MG63 (cell line): ENCODE data around the gene NETO2. TPM values are rescaled to one million over a fixed set of nuclear protein-coding genes. Genes with fewer than 3 reads are reported as not detected.
"Not testable (repeated sequence)": the region's sequence is repeated elsewhere in the genome, so short reads cannot be mapped to it uniquely, and the experiment has no call there.

Experiments
- DNase-seq: peaks from one replicate; pipeline ENCODE4 v3.0.0-alpha.2; 2020
- H3K27me3 ChIP-seq: fragments of 250-450 bp; sonication (Bioruptor Pico); 2 replicates; pipeline ENCODE4 v1.5.1; 2020; ENCODE audit warnings: mild to moderate bottlenecking, moderate library complexity
- H3K36me3 ChIP-seq: fragments of 250-450 bp; sonication (Bioruptor Pico); 2 replicates; pipeline ENCODE4 v1.5.1; 2020; ENCODE audit warnings: mild to moderate bottlenecking, moderate library complexity
- H3K4me3 ChIP-seq: fragments of 250-450 bp; sonication (Bioruptor Pico); 2 replicates; pipeline ENCODE4 v1.5.1; 2020; ENCODE audit warnings: mild to moderate bottlenecking, moderate library complexity
- H3K9me3 ChIP-seq: fragments of 250-450 bp; sonication (Bioruptor Pico); 2 replicates; pipeline ENCODE4 v1.5.1; 2020; ENCODE audit warnings: mild to moderate bottlenecking, moderate library complexity
- total RNA-seq: library from RNA; depleted of rRNA; stranded (reverse); fragments of >200 nt; shearing (Covaris generic); gene quantifications from 2 replicates; pipeline ENCODE4 v1.2.3, GENCODE V29; 2014; ENCODE audit warnings: low replicate concordance

NETO2 gene
- total RNA-seq, 1 experiment from 2014 or later = 71.2 TPM

DNA sequence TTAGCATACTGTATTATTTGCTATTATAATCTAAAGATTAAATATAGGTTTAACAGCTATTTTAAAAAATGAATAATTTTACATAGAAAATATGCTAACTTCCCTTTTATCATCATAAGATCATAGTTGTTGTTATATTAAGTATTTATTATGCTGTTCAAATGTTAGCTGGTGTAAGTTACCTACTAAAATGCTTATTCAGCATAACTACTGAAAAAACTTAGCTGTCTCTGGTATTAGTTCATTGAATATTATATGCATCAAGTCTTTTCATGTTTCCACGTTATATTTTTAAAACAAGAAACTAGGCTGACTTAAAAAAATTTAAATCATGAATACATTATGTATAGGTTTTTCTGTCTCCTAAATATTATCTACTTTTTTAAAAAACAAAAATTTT lies 62.6 kb downstream of the NETO2 start:
- peaks cover 6% of the 10 kb centered on the region for H3K36me3 ChIP-seq
- H3K4me3 ChIP-seq = no peak overlapping the region
- no peaks in the 10 kb centered on the region for H3K27me3 ChIP-seq
- no peak for DNase-seq
- no peaks in the 10 kb centered on the region for H3K9me3 ChIP-seq

DNA sequence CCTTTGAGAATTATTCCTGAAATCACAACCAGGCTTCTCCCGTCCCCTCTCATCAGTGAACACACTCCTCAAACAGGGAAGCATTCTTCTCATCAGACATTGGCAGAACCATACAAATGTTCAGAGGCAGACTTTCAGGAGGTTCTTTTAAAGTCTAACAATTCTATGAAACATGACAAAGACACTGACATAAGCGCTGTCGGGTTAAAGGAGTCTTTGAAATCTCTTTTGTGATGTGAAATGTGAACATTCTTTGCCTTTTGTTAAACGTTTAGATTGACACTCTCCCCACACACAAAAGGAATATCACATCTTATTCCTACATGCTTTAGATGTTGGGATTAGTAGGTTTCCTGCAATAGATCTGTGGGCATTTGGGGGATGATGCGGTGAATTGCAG lies 63.9 kb downstream of the NETO2 start:
- no peaks in the 10 kb centered on the region for H3K9me3 ChIP-seq
- DNase-seq = no peak
- no peaks in the 10 kb centered on the region for H3K27me3 ChIP-seq
- peaks cover 6% of the 10 kb centered on the region for H3K36me3 ChIP-seq
- H3K4me3 ChIP-seq = no peak overlapping the region

DNA sequence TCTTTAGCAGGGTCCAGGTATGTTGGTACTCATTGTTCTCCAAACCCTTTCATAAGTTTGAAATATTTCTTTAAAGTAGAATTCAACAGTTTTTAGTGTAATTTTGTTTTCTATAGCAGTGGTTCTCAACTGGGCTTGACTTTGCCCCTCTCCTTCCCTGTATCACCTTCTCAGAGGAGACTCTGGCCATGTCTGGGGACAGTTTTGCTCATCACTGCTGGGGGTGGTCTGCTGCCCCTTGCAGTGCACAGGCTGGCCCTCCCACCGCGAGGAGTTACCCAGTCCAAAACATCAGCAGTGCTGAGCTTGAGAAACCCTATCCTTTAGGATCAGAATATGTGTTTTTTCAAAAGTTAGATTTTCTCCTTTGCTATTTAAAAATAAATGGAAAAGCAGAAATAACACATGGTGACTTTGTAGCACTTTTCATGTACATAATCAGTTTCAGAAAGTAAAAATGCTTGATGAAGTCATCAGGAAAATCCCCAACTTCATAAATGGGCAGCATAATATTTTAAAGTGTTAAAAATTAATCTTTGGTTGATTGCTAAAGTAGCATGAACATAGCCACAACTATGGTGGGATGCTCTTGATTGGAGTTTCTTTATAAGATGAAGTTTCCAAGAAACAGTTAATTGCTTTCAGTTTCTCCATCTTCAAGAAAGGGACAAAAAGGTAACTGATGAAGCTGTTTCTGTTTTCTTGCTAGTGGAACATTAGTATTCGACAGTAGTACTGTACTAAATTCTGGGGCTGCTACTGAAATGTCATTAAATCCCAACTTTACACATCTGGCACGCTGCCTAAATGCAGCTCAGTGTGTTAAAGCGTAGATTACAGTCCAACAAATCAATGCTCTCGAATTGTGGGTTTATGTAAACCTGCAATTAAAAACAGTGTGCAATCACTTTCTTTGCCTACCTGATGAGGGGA lies 70.3 kb downstream of the NETO2 start:
- H3K27me3 ChIP-seq = no peaks in the 10 kb centered on the region
- H3K4me3 ChIP-seq = no peak overlapping the region
- peaks cover 2% of the 10 kb centered on the region; the same call in 1 of the 2 replicates for H3K9me3 ChIP-seq
- no peaks in the 10 kb centered on the region for H3K36me3 ChIP-seq
- no peak for DNase-seq

DNA sequence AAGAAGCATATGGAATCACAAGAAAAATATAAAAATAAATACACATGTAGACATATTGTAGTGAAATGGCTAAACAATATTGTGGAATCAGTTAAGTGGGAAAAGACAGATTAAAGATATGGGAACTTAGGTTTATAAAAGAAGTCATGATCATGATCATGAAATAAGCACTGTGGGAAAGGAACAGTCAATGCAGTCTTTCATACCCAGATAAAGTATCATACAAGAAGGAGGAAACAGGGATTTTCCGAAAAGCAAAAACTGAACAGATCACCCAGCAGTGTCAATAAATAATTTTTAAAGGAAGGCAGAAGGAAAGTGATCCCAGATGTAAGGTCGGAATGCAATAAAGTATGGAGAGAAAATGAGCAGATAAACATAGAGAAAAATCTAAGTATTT lies 71.6 kb downstream of the NETO2 start:
- Histone ChIP-seq H3K27me3 (no peaks in the 10 kb centered on the region), H3K36me3 (no peaks in the 10 kb centered on the region), H3K9me3 (peaks cover 2% of the 10 kb centered on the region; the same call in 1 of the 2 replicates), H3K4me3 (no peak overlapping the region)
- no peak for DNase-seq

DNA sequence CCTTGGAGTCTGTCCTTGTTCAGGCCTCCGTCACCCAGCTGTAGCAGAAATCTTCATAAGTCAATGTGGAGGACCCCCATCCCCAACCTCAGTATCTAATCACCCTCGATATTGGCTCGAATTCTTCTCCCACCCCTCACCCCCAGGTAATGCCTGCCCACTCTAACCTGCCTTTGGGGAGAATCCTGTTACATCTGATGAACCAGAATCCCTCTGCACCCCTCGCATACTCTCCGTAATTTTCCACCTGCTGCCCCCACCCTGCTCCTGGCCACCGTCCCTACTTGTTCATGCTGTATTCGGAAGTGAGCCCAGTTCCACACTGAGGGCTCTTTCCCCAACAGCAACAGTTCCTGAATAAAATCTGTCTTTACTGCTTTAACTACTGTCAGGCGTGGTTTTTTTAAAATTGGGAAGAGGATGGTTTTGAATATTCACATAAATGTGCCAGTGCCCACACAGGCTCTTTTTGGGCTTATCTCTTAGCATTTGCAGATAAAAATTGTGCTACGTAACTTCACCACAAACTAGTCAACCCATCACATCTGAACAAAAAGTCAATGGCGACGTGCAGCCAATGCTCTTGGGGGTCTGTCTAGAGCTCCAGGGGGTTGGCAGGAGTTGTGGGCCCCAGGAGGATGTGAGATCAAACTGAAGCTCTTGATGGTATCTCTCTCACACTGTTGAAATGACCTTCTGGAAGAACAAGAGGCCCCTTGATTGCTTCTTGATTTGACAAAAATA lies 73.7 kb downstream of the NETO2 start:
- peaks cover 2% of the 10 kb centered on the region; the same call in 1 of the 2 replicates for H3K9me3 ChIP-seq
- no peaks in the 10 kb centered on the region for H3K27me3 ChIP-seq
- no peaks in the 10 kb centered on the region for H3K36me3 ChIP-seq
- no peak overlapping the region for H3K4me3 ChIP-seq
- DNase-seq = no peak

DNA sequence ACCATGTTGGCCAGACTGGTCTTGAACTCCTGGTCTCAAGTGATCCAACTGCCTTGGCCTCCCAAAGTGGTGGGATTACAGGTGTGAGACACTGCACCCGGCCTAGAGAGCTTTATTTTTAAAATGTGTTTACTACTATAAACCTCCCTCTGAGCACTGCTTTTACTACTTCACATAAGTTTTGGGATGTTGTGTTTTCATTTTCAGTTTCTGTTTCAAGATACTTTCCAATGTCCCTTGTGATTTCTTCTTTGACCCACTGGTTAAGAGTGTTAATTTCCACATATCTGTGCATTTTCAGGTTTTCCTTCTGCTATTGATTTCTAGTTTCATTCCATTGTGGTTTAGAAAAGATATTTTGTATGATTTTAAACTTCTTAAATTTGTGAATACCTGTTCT lies 74.4 kb downstream of the NETO2 start:
- Histone ChIP-seq H3K27me3 (no peaks in the 10 kb centered on the region), H3K4me3 (no peak overlapping the region), H3K36me3 (no peaks in the 10 kb centered on the region), H3K9me3 (peaks cover 2% of the 10 kb centered on the region; the same call in 1 of the 2 replicates)
- DNase-seq = no peak

DNA sequence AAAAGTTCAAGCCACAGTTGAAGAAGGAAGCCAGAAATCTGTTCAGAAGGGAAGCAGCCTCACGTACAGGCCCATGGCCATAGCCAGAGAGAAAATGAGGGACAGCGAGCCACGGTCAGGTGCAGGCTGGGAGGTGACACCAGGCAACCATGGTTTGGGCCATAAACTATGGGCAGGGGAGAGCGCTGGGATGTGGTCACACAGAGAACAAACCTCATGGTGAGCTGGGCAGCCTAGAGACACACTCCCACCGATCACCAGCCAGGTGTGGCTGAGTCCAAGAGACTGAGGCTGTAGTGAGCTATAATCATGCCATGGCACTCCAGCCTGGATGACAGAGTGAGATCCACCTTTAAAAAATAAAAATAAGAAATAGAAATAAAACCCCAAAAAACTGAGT lies 76.5 kb downstream of the NETO2 start:
- H3K9me3 ChIP-seq = peaks cover 2% of the 10 kb centered on the region; the same call in 1 of the 2 replicates
- H3K36me3 ChIP-seq = no peaks in the 10 kb centered on the region
- no peaks in the 10 kb centered on the region for H3K27me3 ChIP-seq
- no peak overlapping the region for H3K4me3 ChIP-seq
- DNase-seq = no peak

DNA sequence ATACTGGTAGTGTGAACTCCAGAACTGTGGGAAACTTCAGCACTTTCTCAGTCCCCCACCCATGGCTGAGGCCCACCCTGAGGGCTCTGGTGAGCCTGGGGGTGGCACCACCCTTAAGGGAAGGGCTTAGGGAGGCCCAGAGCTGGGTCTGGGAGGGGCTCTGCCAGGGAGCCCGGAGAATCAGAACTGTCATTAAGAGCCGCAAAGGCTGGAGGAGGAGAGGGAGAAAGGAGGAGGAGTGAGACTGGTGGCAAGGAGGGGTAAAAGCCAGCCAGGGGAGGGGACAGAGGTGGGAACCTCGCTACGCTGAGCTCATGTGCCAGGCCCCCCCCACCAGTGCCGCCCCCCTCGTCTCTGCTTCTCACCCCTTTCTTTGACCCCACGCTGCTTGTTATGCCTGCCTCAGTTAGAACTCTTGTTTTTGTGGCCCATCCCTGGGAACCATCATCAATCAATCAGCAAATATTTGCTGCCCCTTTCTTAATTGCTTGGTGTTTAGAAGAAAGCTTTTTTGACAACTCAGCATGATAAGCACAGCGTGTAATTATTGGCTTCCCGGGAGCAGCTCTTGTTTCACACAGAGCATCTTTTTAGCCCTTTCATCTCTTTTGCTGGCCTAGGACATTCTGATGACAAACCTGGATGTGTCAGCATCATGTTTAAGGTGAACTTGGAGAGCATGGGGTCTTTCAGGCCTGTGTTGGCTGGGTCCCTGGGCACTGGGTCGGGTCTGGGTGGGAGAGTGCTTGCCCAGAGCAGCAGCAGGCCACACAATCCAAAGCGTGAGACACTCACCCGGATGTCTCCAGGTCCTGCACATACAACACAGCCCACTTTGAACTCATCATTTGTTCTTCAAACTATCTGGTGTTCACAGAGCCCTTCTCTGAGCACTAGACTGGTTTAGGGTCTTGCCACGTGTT lies 77.7 kb downstream of the NETO2 start:
- H3K9me3 ChIP-seq = no peaks in the 10 kb centered on the region
- no peaks in the 10 kb centered on the region for H3K27me3 ChIP-seq
- H3K36me3 ChIP-seq = no peaks in the 10 kb centered on the region
- no peak overlapping the region for H3K4me3 ChIP-seq
- no peak for DNase-seq

DNA sequence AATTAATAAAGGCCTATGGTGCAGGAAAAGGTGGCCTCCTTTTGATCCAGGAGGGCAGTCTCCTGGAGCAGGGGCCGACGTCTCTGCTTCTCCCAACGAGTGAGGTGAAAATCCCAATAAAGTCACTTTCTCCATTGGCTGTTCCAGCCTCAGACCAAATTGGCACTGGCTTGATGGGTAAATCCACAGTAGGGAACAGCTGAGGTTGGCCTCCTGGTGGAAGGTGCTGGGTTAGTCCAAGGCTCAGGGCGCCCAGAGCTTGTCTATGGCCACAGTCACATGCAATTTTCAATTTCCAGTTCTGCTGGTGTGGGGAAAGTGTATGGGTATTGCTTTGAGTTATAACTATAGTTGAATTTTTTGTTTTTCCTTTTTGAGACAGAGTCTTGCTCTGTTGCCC lies 79.0 kb downstream of the NETO2 start:
- H3K4me3 ChIP-seq = no peak overlapping the region
- H3K36me3 ChIP-seq = no peaks in the 10 kb centered on the region
- no peaks in the 10 kb centered on the region for H3K27me3 ChIP-seq
- DNase-seq = no peak
- no peaks in the 10 kb centered on the region for H3K9me3 ChIP-seq

DNA sequence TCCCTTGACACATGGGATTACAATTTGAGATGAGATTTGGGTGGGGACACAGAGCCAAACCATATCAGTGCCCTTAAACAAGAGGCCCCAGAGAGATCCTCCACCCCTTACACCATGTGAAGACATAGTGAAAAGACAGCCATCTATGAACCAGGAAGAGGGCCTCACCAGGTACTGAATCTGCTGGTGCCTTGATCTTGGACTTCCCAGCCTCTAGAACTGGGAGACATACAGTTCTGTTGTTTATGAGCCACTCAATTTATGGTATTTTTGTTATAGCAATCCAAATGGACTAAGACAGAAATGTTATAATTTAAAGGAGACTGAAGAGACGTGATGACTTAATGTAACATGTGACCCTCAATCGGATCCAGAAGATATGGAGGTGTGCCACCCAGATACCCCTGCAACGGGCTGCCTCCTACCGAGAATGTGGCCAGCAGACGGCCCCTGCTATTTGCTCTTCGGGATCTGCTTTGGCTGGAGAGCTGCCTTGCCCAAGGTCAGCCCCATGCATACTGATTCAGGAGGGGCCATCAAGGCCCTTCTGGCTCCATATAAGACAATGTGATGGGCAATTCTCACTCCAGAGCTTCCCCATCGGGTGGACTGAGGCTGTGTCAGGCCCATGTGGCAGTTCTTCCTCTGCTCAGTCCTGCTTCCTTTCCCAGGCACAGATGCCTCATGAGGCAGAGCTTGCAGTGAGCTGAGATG lies 80.6 kb downstream of the NETO2 start:
- Histone ChIP-seq H3K27me3 (no peaks in the 10 kb centered on the region), H3K4me3 (no peak overlapping the region), H3K9me3 (no peaks in the 10 kb centered on the region), H3K36me3 (no peaks in the 10 kb centered on the region)
- no peak for DNase-seq

DNA sequence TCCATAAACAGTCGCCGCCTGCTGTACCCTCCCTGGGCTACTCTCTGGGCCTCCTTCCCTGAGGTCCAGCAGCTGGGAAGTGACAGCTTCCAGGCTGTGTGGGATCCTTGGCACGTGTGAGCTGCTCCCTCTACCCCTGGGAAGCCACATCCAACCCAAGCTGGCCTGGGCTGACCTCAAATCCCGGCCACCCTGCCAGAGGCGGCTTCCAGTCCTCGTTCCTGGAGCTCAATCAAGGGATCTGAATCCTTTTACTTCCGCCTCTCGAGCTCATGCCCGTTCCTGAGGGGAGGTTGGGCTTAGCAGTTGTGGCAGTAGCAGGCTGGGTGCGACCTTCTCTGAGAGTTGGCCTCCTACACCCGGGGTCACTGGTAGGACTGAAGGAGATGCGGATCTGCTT lies 82.5 kb downstream of the NETO2 start:
- Histone ChIP-seq H3K27me3 (no peaks in the 10 kb centered on the region), H3K4me3 (no peak overlapping the region), H3K36me3 (no peaks in the 10 kb centered on the region), H3K9me3 (no peaks in the 10 kb centered on the region)
- no peak for DNase-seq

DNA sequence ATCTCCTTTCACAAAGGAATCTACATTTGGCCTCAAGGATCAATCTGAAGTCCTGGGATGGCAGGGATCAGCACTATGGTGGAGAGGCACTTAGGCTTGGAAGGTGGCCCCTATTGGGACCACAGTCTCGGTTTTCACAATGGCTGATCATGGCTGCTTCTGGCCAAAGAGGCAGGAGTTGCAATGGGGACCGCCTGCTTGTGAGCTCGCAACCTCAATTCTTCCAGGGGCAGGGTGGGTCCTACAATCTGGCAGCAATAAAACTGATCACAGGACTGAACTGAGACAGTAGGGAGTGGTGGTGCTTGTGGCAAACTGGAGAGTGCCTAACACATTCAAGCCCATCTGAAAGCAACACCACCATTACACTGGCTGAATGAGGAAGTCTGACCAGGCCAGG lies 83.1 kb downstream of the NETO2 start:
- DNase-seq = no peak
- Histone ChIP-seq H3K9me3 (no peaks in the 10 kb centered on the region), H3K36me3 (no peaks in the 10 kb centered on the region), H3K27me3 (no peaks in the 10 kb centered on the region), H3K4me3 (no peak overlapping the region)

DNA sequence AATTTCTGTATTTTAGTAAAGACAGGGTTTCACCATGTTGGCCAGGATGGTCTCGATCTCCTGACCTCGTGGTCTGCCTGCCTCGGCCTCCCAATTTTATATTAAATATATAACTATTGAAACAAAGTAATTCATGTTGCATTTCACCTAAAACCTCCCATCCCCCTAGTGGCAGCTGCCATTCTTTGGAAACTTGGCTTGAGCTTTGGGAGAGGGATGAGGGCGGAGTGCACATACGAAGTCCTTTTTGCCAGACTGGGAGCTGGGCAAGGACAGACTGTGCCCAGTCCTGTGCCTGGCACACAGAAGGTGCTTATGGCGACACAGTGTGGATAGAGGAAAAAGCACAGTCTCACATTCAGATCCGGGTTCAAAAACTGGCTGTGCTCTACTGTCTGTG lies 83.8 kb downstream of the NETO2 start:
- no peaks in the 10 kb centered on the region for H3K9me3 ChIP-seq
- no peak for DNase-seq
- H3K4me3 ChIP-seq = no peak overlapping the region
- H3K27me3 ChIP-seq = no peaks in the 10 kb centered on the region
- no peaks in the 10 kb centered on the region for H3K36me3 ChIP-seq

DNA sequence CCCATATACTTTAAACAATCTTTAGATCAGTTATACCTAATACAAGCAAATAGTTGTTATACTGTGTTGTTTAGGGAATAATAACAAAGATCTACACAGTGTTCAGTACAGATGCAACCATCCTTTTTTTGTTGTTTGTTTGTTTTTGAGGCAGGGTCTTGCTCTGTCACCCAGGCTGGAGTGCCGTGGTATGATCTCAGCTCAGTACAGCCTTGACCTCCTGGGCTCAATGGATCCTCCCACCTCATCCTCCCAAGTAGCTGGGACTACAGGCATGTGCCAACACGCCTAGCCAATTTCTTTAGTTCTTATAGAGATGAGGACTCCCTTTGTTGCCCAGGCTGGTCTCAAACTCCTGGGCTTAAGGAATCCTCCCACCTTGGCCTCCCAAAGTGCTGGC lies 84.6 kb downstream of the NETO2 start:
- H3K9me3 ChIP-seq, H3K36me3 ChIP-seq, H3K27me3 ChIP-seq, H3K4me3 ChIP-seq, DNase-seq: not testable (repeated sequence)

DNA sequence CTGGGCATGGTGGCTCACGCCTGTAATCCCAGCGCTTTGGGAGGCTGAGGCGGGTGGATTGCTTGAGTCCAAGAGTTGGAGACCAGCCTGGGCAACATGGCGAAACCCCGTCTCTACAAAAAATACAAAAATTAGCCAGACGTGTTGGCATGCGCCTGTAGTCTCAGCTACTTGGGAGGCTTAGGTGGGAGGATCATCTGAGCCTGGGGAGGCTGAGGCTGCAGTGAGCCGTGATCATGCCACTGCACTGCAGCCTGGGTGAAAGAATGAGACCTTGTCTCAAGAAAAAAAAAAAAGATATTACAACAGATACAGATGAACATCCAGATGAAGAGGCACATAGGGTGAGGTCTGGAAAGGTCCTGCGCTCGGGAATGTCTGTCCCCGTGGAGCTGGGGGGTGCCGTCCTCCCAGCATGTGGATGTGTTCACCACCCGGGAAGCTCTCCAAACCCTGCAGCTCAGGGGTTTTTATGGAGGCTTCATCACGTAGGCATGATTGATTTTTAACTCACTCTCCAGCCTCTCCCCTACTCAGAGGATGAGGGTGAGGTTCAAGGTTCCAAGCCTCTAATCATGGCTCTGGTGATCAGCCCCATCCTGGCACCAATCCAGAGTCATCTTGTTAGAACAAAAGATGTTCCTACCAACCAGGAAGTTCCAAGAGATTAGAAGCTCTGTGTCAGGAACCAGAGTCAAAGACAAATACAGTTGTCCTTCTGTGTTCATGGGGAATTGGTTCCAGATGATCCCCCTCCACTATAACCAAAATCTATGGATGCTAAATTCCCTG lies 85.3 kb downstream of the NETO2 start:
- Histone ChIP-seq H3K9me3 (no peaks in the 10 kb centered on the region), H3K36me3 (no peaks in the 10 kb centered on the region), H3K27me3 (no peaks in the 10 kb centered on the region), H3K4me3 (no peak overlapping the region)
- DNase-seq = no peak

DNA sequence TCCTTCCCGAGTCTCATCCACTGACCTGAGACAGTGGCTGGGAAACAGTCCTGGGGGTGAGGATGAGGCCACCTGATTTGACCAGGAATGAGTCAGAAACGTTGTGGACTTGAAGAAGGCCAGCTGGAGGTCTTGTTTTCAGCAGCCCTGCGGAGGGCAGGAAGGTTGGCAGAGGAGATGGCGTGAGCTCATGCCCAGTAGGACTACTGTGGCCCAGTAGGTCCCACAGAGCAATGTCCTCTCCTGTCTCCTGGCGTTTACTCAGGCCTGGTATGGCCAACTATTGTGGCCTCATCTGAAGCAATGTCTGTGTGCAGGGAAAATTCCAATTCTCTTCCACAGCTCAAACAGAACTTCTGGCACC lies 86.1 kb downstream of the NETO2 start:
- Histone ChIP-seq H3K27me3 (no peaks in the 10 kb centered on the region), H3K9me3 (no peaks in the 10 kb centered on the region), H3K36me3 (no peaks in the 10 kb centered on the region), H3K4me3 (no peak overlapping the region)
- no peak for DNase-seq
